CD14-positive monocyte (primary cell): ENCODE results near the gene CCDC200. TPM values are rescaled to one million over a fixed set of nuclear protein-coding genes. Genes with fewer than 3 reads are reported as not detected.

Source experiments
- DNase-seq, 3 donors: peaks; one replicate each; pipeline ENCODE4 v3.0.0-alpha.2; 2011 to 2022
- H2AFZ ChIP-seq: 2 replicates; pipeline ENCODE4 v1.6.0; 2012; ENCODE audit warnings: mild to moderate bottlenecking, low read depth, low read length, inconsistent platforms; ENCODE audit not compliant: insufficient read depth, poor library complexity, severe bottlenecking
- H3K27ac ChIP-seq, 2 donors: 1 replicate in 1 of 2; 2 replicates in 1 of 2; pipeline ENCODE4 v1.5.1; 2012 to 2013; ENCODE audit warnings: low read length in 2 of 2, control low read depth in 1 of 2, inconsistent platforms in 1 of 2, low read depth in 1 of 2, mild to moderate bottlenecking in 1 of 2
- H3K27me3 ChIP-seq, 2 donors: one replicate each; pipeline versions ENCODE4 v1.6.0 to v1.6.1; 2011 to 2013; ENCODE audit warnings: low read length in 2 of 2; ENCODE audit not compliant: control insufficient read depth in 2 of 2, insufficient read depth in 2 of 2
- H3K36me3 ChIP-seq, 2 donors: replicated peaks in 1 of 2; 1 replicate in 1 of 2; 2 replicates in 1 of 2; pipeline versions ENCODE4 v1.5.1 to v1.6.1; 2012 to 2013; ENCODE audit warnings: low read length in 2 of 2, control low read depth in 1 of 2, inconsistent platforms in 1 of 2, mild to moderate bottlenecking in 1 of 2; ENCODE audit not compliant: insufficient read depth in 2 of 2, control insufficient read depth in 1 of 2
- H3K4me1 ChIP-seq, 2 donors: 1 replicate in 1 of 2; 2 replicates in 1 of 2; pipeline versions ENCODE4 v1.5.1 to v1.6.1; 2012 to 2013; ENCODE audit warnings: low read length in 2 of 2, control low read depth in 1 of 2, inconsistent platforms in 1 of 2, mild to moderate bottlenecking in 1 of 2, moderate library complexity in 1 of 2; ENCODE audit not compliant: insufficient read depth in 2 of 2, control insufficient read depth in 1 of 2
- H3K4me2 ChIP-seq: replicated peaks from 2 replicates; pipeline ENCODE3; 2012; ENCODE audit warnings: low read length, moderate library complexity, mild to moderate bottlenecking; ENCODE audit not compliant: poor library complexity, severe bottlenecking; ENCODE audit errors: extremely low read depth
- H3K4me3 ChIP-seq, 3 experiments: fragments of 200-600 bp in 1 of 3; sonication (generic) in 1 of 3; replicated peaks in 1 of 3; 1 replicate in 2 of 3; 2 replicates in 1 of 3; pipeline ENCODE4 v1.5.1; 2011 to 2013; ENCODE audit warnings: low read length in 3 of 3, mild to moderate bottlenecking in 3 of 3, control low read depth in 2 of 3, low read depth in 2 of 3, inconsistent platforms in 1 of 3, moderate library complexity in 1 of 3
- H3K79me2 ChIP-seq: 2 replicates; pipeline ENCODE4 v1.6.0; 2012; ENCODE audit warnings: mild to moderate bottlenecking, control low read depth, inconsistent platforms, low read length, moderate library complexity; ENCODE audit not compliant: insufficient read depth
- H3K9ac ChIP-seq: 2 replicates; pipeline ENCODE4 v1.6.0; 2017; ENCODE audit warnings: low read length, mild to moderate bottlenecking; ENCODE audit not compliant: insufficient read depth, poor library complexity, severe bottlenecking
- H3K9me3 ChIP-seq, 2 donors: replicated peaks in 1 of 2; 1 replicate in 1 of 2; 2 replicates in 1 of 2; pipeline versions ENCODE4 v1.5.1 to v1.6.1; 2012 to 2013; ENCODE audit warnings: low read length in 2 of 2, control low read depth in 1 of 2; ENCODE audit not compliant: control insufficient read depth in 1 of 2, insufficient read depth in 1 of 2
- H4K20me1 ChIP-seq: 2 replicates; pipeline ENCODE4 v1.6.0; 2012; ENCODE audit warnings: mild to moderate bottlenecking, low read length, control low read depth, moderate library complexity; ENCODE audit not compliant: insufficient read depth
- H3K27ac Mint-ChIP-seq, 7 donors: one replicate each; pipeline ENCODE4 v1.8.0; 2020; ENCODE audit warnings: mild to moderate bottlenecking in 7 of 7, mixed read lengths in 7 of 7, moderate library complexity in 6 of 7, inconsistent platforms in 2 of 7
- H3K27me3 Mint-ChIP-seq, 3 donors: one replicate each; pipeline ENCODE4 v1.8.0; 2021 to 2022; ENCODE audit warnings: low read depth in 3 of 3, mild to moderate bottlenecking in 3 of 3, mixed read lengths in 3 of 3, moderate library complexity in 3 of 3, inconsistent platforms in 1 of 3
- H3K36me3 Mint-ChIP-seq, 2 donors: one replicate each; pipeline ENCODE4 v1.8.0; 2020; ENCODE audit warnings: mixed read lengths in 2 of 2, inconsistent platforms in 1 of 2, mild to moderate bottlenecking in 1 of 2
- H3K4me1 Mint-ChIP-seq: one replicate; pipeline ENCODE4 v1.8.0; 2020; ENCODE audit warnings: mild to moderate bottlenecking, mixed read lengths
- H3K4me3 Mint-ChIP-seq, 2 donors: one replicate each; pipeline ENCODE4 v1.8.0; 2020; ENCODE audit warnings: mild to moderate bottlenecking in 2 of 2, mixed read lengths in 2 of 2, moderate library complexity in 1 of 2
- H3K9me3 Mint-ChIP-seq, 7 donors: one replicate each; pipeline ENCODE4 v1.8.0; 2020 to 2022; ENCODE audit warnings: mixed read lengths in 7 of 7, mild to moderate bottlenecking in 6 of 7, moderate library complexity in 6 of 7, inconsistent platforms in 2 of 7
- WGBS: methylation state at CpG from one replicate; pipeline ENCODE4 v1.1.5; 2013; ENCODE audit warnings: missing lambda C conversion rate; ENCODE audit not compliant: insufficient coverage; 5-methylcytosine and 5-hydroxymethylcytosine counted together
- intact Hi-C, 2 donors: fragments of 100-400 bp; cut with micrococcal nuclease; formaldehyde crosslinking; loops; one replicate each; pipeline versions ENCODE4 v1.15.0 to v1.15.1; 2023
- polyA plus RNA-seq, 3 donors: library from polyadenylated mRNA; depleted of rRNA in 1 of 3; unstranded in 2 of 3; stranded (reverse) in 1 of 3; fragments of 300-500 nt in 2 of 3; fragments of >200 nt in 1 of 3; fragmentation: Illumina TruSeq in 2 of 3; gene quantifications; 1 replicate in 2 of 3; 2 replicates in 1 of 3; pipeline ENCODE4 v1.2.3, GENCODE V29; 2012 to 2021
- TF ChIP-seq, protein P1 (sequence below): fragments of 200-600 bp; IDR thresholded peaks from one replicate; pipeline ENCODE4 v1.8.0; 2022; ENCODE audit warnings: antibody characterized with exemption, mild to moderate bottlenecking

CCDC200 gene
- polyA plus RNA-seq, 3 donors, result not detected

DNA sequence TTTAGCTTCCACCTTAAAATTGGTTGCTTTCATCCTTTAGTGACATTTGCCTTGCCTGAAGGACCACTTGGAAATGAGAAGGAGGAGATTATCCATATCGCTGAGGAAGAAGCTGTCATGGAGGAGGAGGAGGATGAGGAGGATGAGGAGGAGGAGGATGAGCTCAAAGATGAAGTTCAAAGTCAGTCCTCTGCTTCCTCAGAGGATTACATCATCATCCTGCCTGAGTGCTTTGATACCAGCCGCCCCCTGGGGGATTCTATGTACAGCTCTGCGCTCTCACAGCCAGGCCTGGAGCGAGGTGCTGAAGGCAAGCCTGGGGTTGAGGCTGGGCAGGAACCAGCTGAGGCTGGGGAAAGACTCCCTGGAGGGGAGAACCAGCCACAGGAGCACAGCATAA, 28.3 kb downstream of the CCDC200 start:
- Histone ChIP-seq H3K27ac (no peak overlapping the region), H3K4me3 (no peak overlapping the region), H3K4me1 (no peaks in the 10 kb centered on the region), H3K79me2 (no peaks in the 10 kb centered on the region), H3K9ac (no peak overlapping the region), H2AFZ (no peak overlapping the region), H3K27me3 (no peaks in the 10 kb centered on the region), H3K36me3 (peaks cover 91 to 99% of the 10 kb centered on the region in 2 donors), H3K9me3 (no peaks in the 10 kb centered on the region), H3K4me2 (no peak overlapping the region), H4K20me1 (peaks cover 42% of the 10 kb centered on the region)
- no peak for DNase-seq
- H3K36me3 Mint-ChIP-seq, result peaks cover 80 to 98% of the 10 kb centered on the region in 2 donors
- TF ChIP-seq, protein P1, sequence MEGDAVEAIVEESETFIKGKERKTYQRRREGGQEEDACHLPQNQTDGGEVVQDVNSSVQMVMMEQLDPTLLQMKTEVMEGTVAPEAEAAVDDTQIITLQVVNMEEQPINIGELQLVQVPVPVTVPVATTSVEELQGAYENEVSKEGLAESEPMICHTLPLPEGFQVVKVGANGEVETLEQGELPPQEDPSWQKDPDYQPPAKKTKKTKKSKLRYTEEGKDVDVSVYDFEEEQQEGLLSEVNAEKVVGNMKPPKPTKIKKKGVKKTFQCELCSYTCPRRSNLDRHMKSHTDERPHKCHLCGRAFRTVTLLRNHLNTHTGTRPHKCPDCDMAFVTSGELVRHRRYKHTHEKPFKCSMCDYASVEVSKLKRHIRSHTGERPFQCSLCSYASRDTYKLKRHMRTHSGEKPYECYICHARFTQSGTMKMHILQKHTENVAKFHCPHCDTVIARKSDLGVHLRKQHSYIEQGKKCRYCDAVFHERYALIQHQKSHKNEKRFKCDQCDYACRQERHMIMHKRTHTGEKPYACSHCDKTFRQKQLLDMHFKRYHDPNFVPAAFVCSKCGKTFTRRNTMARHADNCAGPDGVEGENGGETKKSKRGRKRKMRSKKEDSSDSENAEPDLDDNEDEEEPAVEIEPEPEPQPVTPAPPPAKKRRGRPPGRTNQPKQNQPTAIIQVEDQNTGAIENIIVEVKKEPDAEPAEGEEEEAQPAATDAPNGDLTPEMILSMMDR, result no peak
- intact Hi-C loops, result no loop called here
- H3K4me1 Mint-ChIP-seq, result no peaks in the 10 kb centered on the region
- no peaks in the 10 kb centered on the region for H3K9me3 Mint-ChIP-seq
- H3K4me3 Mint-ChIP-seq, result no peak overlapping the region
- 93% methylated on average over 3 of the region's 4 CpGs for WGBS
- no peak overlapping the region for H3K27ac Mint-ChIP-seq
- no peaks in the 10 kb centered on the region for H3K27me3 Mint-ChIP-seq

DNA sequence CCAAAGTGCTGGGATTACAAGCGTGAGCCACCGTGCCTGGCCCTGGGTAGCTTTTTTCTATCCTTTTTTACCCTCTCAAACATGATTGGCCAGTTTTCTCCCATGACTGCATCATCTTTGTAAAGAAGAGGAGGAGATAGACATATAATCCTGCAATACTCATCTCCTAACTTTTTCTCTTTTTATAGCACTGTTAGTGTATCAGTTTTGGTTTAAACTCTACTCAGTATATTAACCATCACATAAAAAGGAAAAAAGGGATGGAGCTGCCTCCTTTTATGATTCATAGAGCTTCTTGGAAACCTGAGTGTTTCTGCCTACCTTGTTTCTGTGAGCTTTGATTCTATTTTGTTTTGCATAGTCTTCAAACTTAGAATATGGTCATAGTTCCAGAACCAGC, 28.8 kb downstream of the CCDC200 start:
- no peak overlapping the region for H3K4me3 ChIP-seq
- peaks cover 93 to 99% of the 10 kb centered on the region in 2 donors for H3K36me3 ChIP-seq
- DNase-seq, result no peak
- no peak overlapping the region for H3K9ac ChIP-seq
- TF ChIP-seq, protein P1, result no peak
- no peaks in the 10 kb centered on the region for H3K79me2 ChIP-seq
- Mint-ChIP-seq H3K27ac (no peak overlapping the region), H3K9me3 (no peaks in the 10 kb centered on the region), H3K27me3 (no peaks in the 10 kb centered on the region), H3K36me3 (peaks cover 81 to 98% of the 10 kb centered on the region in 2 donors), H3K4me3 (no peak overlapping the region), H3K4me1 (no peaks in the 10 kb centered on the region)
- no peak overlapping the region for H3K27ac ChIP-seq
- no peaks in the 10 kb centered on the region for H3K4me1 ChIP-seq
- peaks cover 42% of the 10 kb centered on the region for H4K20me1 ChIP-seq
- no peaks in the 10 kb centered on the region for H3K9me3 ChIP-seq
- no peak overlapping the region for H2AFZ ChIP-seq
- intact Hi-C loops, result loop anchor here in 1 of 2 donors (10.0 kb wide), 1 partner anchor 305 kb away; no protein-coding TSS in a partner anchor
- no peaks in the 10 kb centered on the region for H3K27me3 ChIP-seq
- no peak overlapping the region for H3K4me2 ChIP-seq
- WGBS, result no CpG with 5 or more reads among the region's 2 CpGs
